ENCODE data around the gene SEMA5B.
A peak's percentile ranks its signal among the peaks of the same experiment; 100 is the strongest.

Gene SEMA5B

DNA sequence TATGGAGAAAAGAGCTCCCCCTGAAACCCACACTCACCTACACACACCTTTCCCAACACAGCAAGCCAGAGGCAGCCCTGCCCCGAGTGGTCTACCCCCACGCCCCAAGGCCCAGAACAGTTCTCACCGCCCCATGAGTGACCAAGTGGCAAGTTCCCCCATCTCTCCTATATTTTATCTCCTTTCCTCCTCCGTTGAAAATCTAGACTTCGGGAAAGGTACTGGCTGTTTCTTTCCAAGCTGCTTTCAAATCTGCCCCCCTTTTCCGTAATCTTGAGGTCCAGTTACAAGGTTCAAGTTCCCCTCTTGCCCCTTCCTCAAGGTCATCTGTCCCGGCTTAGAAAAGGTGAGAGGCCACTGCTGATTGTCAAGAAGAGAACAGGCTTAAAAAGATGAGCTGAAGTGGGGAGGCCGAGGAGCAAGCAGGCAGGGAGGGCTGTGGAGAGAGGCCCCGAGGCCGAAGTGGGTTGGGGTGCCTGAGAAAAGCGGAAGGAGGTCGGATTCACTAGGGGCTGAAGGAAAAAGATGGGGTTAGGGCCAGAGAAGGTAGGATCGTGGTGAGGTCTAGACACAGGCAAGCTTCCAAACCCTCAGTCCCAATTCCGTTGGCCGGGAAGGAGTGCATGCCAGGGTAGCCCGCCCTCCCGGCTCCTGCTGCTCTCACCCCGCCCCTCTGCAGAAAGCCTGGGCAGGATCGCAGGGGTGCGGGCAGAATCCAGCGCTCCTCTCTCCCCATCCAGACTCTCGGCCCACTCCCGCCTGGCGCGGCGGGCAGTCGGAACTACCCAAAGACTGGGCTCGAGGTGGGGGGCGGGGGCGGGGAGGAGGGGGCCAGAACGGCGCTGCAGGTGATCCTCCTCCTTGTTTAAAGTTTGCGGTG lies 1.7 kb downstream of the SEMA5B start:
- DNase-seq (ENCODE audit: low spot score), result no peak

GRCh38 chr3:123024056-123024455 lies 3.5 kb downstream of the SEMA5B start:
- DNase-seq (ENCODE audit: low spot score), result no peak

GRCh38 chr3:123021996-123022510 lies 5.5 kb downstream of the SEMA5B start:
- no peak for DNase-seq (ENCODE audit: low spot score)

GRCh38 chr3:123021388-123021787 lies 6.2 kb downstream of the SEMA5B start:
- no peak for DNase-seq (ENCODE audit: low spot score)

- no peak for DNase-seq (ENCODE audit: low spot score)
Measured at GRCh38 chr3:123020709-123021108, 6.9 kb downstream of the SEMA5B start.

DNA sequence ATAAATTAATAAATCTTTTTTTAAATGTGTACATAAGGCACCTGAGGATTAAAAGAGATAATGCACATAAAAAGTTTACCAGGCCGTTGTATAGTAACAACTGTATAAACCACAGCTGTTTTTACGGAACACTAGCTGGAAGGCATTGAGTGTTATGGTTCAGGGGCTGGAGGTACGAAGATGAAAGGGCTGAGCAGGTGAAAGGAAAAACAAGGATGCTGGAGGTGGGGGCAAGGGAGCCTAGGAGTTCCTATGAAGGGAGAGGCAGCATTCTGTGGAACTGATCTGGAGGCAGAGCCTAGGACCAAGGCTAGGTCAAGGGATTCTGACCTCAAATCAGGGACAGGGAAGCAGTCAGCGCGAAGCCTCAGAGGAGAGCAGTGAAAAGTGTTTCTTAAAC lies 8.0 kb downstream of the SEMA5B start:
- no peak for DNase-seq (ENCODE audit: low spot score)

DNA sequence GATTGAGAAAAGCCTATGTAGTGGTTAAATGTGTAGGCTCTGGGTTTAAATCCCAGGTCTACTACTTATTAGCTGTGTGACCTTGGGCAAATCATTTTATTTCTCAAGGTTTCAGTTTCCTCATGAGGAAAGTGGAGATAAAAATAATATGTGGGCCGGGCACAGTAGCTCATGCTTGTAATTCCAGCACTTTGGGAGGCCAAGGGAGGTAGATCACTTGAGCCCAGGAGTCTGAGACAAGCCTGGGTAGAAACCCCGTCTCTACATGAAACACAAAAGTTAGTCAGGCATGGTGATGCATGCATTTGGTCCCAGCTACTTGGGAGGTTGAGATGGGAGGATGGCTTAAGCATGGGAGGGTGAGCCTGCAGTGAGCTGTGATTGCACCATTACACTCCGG lies 8.4 kb downstream of the SEMA5B start:
- no peak for DNase-seq (ENCODE audit: low spot score)

DNA sequence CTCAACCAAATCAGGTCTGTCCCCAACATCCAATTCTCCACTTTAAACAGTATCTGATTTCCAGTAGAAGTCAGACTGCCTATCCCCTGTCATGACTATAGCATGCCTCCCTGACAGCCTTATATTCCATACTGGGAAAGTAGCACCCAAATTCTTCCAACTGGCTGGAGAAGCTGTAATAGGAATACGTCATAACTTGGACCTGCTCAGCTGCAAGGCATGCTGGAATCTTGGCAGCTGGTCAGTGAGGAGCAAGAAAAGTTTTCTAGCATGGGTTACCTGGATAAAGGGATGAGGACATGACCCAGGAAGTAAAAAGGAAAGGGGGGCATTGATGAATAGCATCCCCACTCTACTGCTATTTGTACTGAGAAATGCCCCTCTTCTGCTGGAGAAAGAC lies 8.9 kb downstream of the SEMA5B start:
- DNase-seq (ENCODE audit: low spot score), result no peak

GRCh38 chr3:123015596-123015995 lies 12.0 kb downstream of the SEMA5B start:
- DNase-seq (ENCODE audit: low spot score), result no peak

GRCh38 chr3:123013876-123014275 lies 13.7 kb downstream of the SEMA5B start:
- no peak for DNase-seq (ENCODE audit: low spot score)

DNA sequence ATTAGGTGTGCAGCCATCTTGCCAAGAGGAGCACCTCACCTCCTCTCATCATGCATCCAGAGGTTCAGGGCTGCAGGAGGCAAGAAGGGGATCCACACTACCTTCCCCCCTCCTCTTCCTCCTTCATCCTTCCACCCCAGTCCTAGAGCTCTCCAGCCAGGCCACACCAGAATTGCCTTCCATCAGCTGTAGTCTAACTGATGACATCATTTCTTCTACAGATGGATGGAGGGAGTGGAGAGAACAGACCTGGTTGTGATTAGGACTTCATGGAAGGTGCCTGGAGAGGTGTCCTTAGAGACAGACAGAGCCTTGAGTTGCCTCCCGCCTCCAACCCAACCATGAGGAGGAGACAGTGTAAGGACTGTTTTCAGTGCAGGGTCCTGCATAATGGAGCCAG lies 14.9 kb downstream of the SEMA5B start:
- no peak for DNase-seq (ENCODE audit: low spot score)

DNA sequence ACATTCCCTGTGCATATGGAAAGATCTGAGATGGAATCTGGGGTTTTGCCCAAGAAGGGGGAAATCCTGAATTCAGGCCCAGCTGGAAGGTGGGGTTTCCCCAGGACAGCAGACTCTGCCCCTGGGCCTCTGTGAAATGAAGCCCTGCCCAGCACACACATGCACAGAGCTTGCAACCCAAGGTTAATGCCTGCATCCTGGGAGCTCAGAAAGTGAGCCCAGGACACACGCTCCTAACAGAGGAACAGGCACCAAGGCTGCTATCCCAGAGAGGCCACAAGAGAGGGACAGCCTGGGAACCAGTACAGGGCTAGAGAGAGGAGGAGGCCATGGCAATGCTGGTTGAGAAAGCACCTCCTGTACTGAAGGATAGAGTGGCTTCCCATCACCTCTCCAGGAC lies 16.1 kb downstream of the SEMA5B start:
- DNase-seq (ENCODE audit: low spot score), result no peak

GRCh38 chr3:123008840-123009239 lies 18.7 kb downstream of the SEMA5B start:
- no peak for DNase-seq (ENCODE audit: low spot score)

GRCh38 chr3:123006609-123007008 lies 21.0 kb downstream of the SEMA5B start:
- no peak for DNase-seq (ENCODE audit: low spot score)

DNA sequence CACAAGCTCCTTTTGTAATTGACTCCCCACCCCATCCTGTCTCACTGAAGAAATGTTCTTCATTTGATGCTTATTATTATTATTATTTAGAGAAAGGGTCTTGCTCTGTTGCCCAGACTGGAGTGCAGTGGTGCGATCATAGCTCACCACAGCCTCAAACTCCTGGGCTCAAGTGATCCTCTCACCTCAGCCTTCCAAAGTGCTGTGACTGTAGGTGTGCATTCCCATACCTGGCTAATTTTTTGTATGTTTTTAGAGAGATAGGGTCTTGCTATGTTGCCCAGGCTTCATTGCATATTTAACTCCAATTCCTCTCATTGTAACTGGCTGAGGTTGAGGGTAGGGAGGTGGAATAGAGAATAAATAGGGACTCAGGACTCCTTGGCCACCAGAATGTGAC lies 22.3 kb downstream of the SEMA5B start:
- DNase-seq (ENCODE audit: low spot score), result no peak

- DNase-seq (ENCODE audit: low spot score), result no peak
Measured at GRCh38 chr3:123004201-123004918, 23.2 kb downstream of the SEMA5B start.

- DNase-seq (ENCODE audit: low spot score), result no peak
Measured at GRCh38 chr3:123002749-123003497, 24.6 kb downstream of the SEMA5B start.

DNA sequence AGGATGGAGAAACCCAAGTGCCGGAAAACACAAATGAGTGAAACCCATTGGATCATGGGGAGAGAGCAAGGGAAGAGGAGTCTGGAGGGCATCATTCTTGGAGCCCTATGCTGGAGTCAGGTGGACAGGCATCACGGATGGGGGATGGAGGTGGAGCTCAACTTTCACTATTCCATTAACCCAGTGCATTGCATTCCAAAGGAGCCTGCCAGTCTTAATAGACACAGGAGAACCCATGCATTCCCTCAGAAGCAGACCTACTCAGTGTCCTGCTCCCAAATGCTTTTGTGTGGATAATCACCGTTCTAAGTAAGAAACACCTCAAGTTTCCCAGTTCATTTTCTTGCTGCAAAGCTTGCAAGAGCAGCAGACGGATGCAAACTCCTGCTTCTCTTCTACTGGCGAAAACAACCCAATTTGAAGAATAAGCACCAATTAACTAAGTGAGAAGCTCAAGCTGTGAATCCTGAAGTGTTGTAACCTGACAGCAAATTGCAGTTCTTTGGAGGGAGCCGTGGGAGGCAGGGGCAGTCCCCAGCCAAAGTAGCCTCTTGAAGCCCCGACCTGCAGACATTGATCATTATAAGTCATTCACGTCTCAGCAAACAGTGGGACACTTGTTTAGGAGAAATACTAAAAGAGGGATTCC lies 25.3 kb downstream of the SEMA5B start:
- DNase-seq (ENCODE audit: low spot score), result no peak

DNA sequence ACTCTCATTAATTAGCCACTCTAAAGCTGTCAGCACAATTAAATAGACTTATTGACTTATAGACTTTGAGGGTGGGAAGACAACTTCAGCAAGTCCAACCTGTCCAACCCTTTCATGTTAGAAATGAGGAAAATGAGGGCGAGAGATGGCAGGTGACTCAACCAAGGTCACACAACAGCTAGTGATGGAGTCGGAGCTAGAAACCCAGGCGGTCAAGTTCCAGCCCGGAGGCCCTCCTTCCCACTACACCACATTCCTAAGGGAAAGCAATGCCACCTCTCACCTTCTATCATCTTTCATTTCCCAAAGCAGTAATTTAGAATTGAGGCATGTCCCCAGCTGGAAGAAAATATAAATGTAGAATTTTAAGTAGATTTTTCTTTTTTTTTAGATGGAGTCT lies 28.7 kb downstream of the SEMA5B start:
- DNase-seq (ENCODE audit: low spot score), result no peak

DNA sequence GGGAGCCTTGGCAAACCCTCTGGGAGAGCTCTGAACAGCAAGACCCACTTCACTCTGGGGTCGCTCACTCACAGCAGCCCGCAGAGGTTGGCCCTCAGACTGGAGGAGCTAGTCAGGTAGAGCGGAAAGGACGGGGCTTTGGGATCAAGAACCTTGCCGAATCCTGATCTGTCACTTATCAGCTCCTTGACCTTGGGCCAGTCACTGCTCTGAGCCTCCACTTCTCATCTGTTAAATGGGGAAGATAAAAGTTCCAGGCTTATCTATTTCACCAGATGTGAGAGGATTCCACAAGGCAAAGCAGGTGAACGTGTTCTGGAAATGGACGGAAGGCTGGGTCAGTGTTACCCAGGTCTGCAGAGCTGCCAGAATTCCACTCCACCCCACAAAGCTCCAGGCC lies 29.4 kb downstream of the SEMA5B start:
- no peak for DNase-seq (ENCODE audit: low spot score)

DNA sequence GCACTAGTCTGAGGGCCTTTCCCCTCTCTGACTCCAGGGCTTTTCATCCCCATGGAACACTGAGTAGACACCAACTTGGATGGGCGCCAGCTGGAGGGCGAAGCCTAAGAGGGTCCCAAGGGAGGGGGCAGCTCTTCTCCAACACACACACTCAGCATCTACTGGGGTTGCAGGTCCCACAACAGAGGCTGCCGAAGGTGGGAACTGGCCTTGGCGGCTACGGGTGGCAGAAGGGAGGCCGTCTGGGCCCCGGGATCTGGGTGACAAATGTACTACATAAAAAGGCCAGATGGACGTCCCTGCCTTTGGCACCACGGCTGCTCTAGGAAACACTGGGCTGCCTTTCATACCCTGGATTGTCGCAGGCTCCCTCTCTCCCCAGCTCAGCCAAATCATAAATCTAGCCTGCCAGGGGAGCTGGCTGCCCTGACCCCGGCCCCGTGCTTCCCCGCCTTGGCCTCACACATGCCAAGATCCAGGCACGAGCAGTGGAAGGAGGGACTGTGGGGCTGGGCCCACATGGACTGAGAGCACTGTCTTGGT lies 31.5 kb downstream of the SEMA5B start:
- peak; percentile 35 for DNase-seq (ENCODE audit: low spot score)

GRCh38 chr3:122994954-122995353 lies 32.6 kb downstream of the SEMA5B start:
- DNase-seq (ENCODE audit: low spot score), result no peak

Measured in putamen (tissue), 1 donor.